ENCODE data around the gene NTMT2.

The NTMT2 gene

DNA sequence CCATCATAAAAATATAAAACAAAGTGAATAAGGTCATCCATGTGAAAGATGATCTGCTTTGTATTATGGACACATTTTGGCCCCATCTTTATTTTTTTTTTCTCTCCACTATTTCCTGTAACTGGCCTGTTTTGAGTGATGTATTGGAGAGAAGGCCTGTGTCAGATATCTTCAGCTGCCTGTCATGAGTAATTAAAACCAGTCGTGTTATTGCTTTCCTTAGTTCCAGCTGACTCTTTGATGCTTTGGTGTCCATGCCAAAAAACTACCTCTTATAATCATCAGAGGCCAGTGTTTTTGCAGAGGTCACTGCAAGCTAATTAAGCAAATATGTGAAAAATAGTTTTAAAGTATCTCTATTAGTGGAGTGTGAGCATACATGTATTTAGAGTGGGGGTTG is 29.7 kb downstream of the NTMT2 start:
- TF ChIP-seq, protein P1, sequence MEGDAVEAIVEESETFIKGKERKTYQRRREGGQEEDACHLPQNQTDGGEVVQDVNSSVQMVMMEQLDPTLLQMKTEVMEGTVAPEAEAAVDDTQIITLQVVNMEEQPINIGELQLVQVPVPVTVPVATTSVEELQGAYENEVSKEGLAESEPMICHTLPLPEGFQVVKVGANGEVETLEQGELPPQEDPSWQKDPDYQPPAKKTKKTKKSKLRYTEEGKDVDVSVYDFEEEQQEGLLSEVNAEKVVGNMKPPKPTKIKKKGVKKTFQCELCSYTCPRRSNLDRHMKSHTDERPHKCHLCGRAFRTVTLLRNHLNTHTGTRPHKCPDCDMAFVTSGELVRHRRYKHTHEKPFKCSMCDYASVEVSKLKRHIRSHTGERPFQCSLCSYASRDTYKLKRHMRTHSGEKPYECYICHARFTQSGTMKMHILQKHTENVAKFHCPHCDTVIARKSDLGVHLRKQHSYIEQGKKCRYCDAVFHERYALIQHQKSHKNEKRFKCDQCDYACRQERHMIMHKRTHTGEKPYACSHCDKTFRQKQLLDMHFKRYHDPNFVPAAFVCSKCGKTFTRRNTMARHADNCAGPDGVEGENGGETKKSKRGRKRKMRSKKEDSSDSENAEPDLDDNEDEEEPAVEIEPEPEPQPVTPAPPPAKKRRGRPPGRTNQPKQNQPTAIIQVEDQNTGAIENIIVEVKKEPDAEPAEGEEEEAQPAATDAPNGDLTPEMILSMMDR (IDR thresholded peaks at IDR 0.05; ENCODE audit: low read depth, low read length) = no peak
- TF ChIP-seq, protein P2, sequence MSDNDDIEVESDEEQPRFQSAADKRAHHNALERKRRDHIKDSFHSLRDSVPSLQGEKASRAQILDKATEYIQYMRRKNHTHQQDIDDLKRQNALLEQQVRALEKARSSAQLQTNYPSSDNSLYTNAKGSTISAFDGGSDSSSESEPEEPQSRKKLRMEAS (IDR thresholded peaks at IDR 0.05; ENCODE audit: low read depth, low read length) = no peak
- TF ChIP-seq MYC (IDR thresholded peaks at IDR 0.05; ENCODE audit: low read depth, low read length) (no peak), POLR2A (IDR thresholded peaks at IDR 0.05; ENCODE audit: extremely low read depth, insufficient read length) (no peak)
- no peak for DNase-seq (ENCODE audit: low read depth)
- H3K4me3 ChIP-seq (ENCODE audit: low read depth, low read length) = no peak overlapping the region

DNA sequence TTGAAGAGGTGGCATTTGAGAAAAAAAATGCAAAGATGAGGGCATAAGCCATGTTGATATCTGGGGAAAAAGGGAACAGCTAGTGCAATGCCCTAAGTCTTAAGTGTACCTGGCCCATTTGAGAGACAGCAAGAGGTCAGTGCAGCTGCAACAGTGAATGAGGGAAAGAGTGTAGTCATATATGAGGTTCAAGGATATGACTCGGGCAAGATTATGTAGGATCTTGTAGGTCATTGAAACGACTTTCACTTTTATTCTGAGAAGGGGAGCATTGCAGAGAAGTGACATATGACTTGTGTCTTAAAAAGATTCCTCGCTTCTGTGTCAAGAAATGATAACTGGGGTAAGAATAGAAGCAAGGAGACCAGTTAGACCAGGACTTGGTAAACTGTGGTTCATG is 31.0 kb downstream of the NTMT2 start:
- no peak overlapping the region for H3K4me3 ChIP-seq (ENCODE audit: low read depth, low read length)
- TF ChIP-seq, protein P2 (IDR thresholded peaks at IDR 0.05; ENCODE audit: low read depth, low read length) = no peak
- TF ChIP-seq POLR2A (IDR thresholded peaks at IDR 0.05; ENCODE audit: extremely low read depth, insufficient read length) = no peak
- TF ChIP-seq MYC (IDR thresholded peaks at IDR 0.05; ENCODE audit: low read depth, low read length) = no peak
- TF ChIP-seq, protein P1 (IDR thresholded peaks at IDR 0.05; ENCODE audit: low read depth, low read length) = no peak
- no peak for DNase-seq (ENCODE audit: low read depth)

DNA sequence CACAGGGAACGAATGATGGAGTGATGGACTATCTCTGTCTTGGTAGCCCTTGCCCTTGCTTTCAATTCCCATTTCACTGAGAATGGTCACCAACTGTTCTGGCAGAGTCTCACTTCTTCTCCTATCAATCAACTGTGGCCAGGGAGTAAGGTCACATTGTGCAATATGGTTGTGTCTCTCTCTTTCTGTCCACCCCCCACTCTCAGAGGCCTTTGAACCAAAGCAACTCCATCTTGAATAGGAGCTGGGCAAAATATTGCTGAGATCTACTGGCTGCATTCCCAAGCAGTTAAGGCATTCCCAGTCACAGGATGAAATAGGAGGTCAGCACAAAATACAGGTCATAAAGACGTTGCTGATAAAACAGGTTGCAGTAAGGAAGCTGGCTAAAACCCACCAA is 36.7 kb downstream of the NTMT2 start:
- DNase-seq (ENCODE audit: low read depth) = no peak
- TF ChIP-seq, protein P2 (IDR thresholded peaks at IDR 0.05; ENCODE audit: low read depth, low read length) = no peak
- TF ChIP-seq POLR2A (IDR thresholded peaks at IDR 0.05; ENCODE audit: extremely low read depth, insufficient read length) (no peak), MYC (IDR thresholded peaks at IDR 0.05; ENCODE audit: low read depth, low read length) (no peak)
- TF ChIP-seq, protein P1 (IDR thresholded peaks at IDR 0.05; ENCODE audit: low read depth, low read length) = no peak
- no peak overlapping the region for H3K4me3 ChIP-seq (ENCODE audit: low read depth, low read length)

DNA sequence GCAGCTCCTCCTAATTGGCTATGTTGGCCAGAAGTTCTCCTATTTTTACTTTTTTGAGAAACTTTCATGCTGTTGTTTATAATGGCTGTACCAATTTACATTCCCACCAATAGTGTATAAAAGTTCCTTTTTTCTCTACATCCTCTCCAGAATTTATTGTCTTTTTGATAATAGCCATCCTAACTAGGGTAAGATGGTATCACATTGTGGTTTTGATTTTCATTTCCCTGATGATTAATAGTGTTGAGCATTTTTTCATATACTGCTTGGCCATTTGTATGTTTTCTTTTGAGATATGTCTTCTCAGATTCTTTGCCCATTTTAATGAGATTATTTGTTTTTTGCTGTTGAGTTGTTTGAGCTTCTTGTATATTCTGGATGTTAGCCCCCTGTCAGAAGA is 46.8 kb downstream of the NTMT2 start:
- TF ChIP-seq, protein P1 (IDR thresholded peaks at IDR 0.05; ENCODE audit: low read depth, low read length) = no peak
- no peak for TF ChIP-seq POLR2A (IDR thresholded peaks at IDR 0.05; ENCODE audit: extremely low read depth, insufficient read length)
- TF ChIP-seq, protein P2 (IDR thresholded peaks at IDR 0.05; ENCODE audit: low read depth, low read length) = no peak
- no peak for TF ChIP-seq MYC (IDR thresholded peaks at IDR 0.05; ENCODE audit: low read depth, low read length)
- no peak for DNase-seq (ENCODE audit: low read depth)

DNA sequence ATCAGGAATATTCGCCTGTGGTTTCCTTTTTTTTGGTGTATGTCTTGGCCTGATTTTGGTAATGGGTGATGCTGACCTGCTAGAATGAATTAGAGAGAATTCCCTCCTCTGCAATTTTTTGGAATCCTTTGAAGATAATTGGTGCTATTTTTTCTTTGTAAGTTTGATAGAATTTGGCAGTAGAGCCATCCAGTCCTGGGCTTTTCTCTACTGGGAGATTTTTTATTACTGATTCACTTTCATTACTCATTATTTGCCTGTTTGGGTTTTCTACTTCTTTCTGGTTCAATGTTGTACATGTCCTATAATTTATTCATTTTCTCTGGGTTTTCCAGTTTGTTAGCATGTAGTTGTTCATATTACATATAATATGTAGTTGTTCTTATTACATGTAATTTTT is 48.7 kb downstream of the NTMT2 start:
- DNase-seq (ENCODE audit: low read depth) = no peak
- TF ChIP-seq, protein P1 (IDR thresholded peaks at IDR 0.05; ENCODE audit: low read depth, low read length) = no peak
- TF ChIP-seq, protein P2 (IDR thresholded peaks at IDR 0.05; ENCODE audit: low read depth, low read length) = no peak
- no peak for TF ChIP-seq MYC (IDR thresholded peaks at IDR 0.05; ENCODE audit: low read depth, low read length)
- TF ChIP-seq POLR2A (IDR thresholded peaks at IDR 0.05; ENCODE audit: extremely low read depth, insufficient read length) = no peak
- no peak overlapping the region for H3K4me3 ChIP-seq (ENCODE audit: low read depth, low read length)

More for the DNA sequence above, 46.8 kb downstream of the NTMT2 start:
- H3K4me3 ChIP-seq (ENCODE audit: low read depth, low read length) = no peak overlapping the region

Measured in NB4 (cell line).